ENCODE data around the gene ABTB2.
A peak's percentile ranks its signal among the peaks of the same experiment; 100 is the strongest.

Gene ABTB2

GRCh38 chr11:34345991-34346480 lies 11.8 kb downstream of the ABTB2 start:
- DNase-seq = peak; percentile 44
- in situ Hi-C loops (cut with HindIII; ENCODE audit: low pct_ligation_motif_present, low pct_unique_long_range_greater_than_20kb, low sequenced_read_pairs) = no loop called here

- DNase-seq = no peak
- in situ Hi-C loops (cut with HindIII; ENCODE audit: low pct_ligation_motif_present, low pct_unique_long_range_greater_than_20kb, low sequenced_read_pairs) = no loop called here
Measured at GRCh38 chr11:34345540-34345876, 12.3 kb downstream of the ABTB2 start.

- peak; percentile 97 for DNase-seq
- in situ Hi-C loops (cut with HindIII; ENCODE audit: low pct_ligation_motif_present, low pct_unique_long_range_greater_than_20kb, low sequenced_read_pairs) = no loop called here
Measured at GRCh38 chr11:34344768-34345539, 12.9 kb downstream of the ABTB2 start.

- in situ Hi-C loops (cut with HindIII; ENCODE audit: low pct_ligation_motif_present, low pct_unique_long_range_greater_than_20kb, low sequenced_read_pairs) = no loop called here
- peak; percentile 24 for DNase-seq
Measured at GRCh38 chr11:34344410-34344767, 13.4 kb downstream of the ABTB2 start.

- in situ Hi-C loops (cut with HindIII; ENCODE audit: low pct_ligation_motif_present, low pct_unique_long_range_greater_than_20kb, low sequenced_read_pairs) = no loop called here
- no peak for DNase-seq
Measured at GRCh38 chr11:34343686-34344085, 14.1 kb downstream of the ABTB2 start.

- in situ Hi-C loops (cut with HindIII; ENCODE audit: low pct_ligation_motif_present, low pct_unique_long_range_greater_than_20kb, low sequenced_read_pairs) = no loop called here
- DNase-seq = peak; percentile 96
Measured at GRCh38 chr11:34343153-34343552, 14.7 kb downstream of the ABTB2 start.

- DNase-seq = no peak
- in situ Hi-C loops (cut with HindIII; ENCODE audit: low pct_ligation_motif_present, low pct_unique_long_range_greater_than_20kb, low sequenced_read_pairs) = no loop called here
Measured at GRCh38 chr11:34341931-34342533, 15.8 kb downstream of the ABTB2 start.

- in situ Hi-C loops (cut with HindIII; ENCODE audit: low pct_ligation_motif_present, low pct_unique_long_range_greater_than_20kb, low sequenced_read_pairs) = no loop called here
- no peak for DNase-seq
Measured at GRCh38 chr11:34341096-34341495, 16.7 kb downstream of the ABTB2 start.

- DNase-seq = no peak
- in situ Hi-C loops (cut with HindIII; ENCODE audit: low pct_ligation_motif_present, low pct_unique_long_range_greater_than_20kb, low sequenced_read_pairs) = no loop called here
Measured at GRCh38 chr11:34340653-34341052, 17.2 kb downstream of the ABTB2 start.

GRCh38 chr11:34339149-34340064 lies 18.4 kb downstream of the ABTB2 start:
- peak; percentile 74 for DNase-seq
- in situ Hi-C loops (cut with HindIII; ENCODE audit: low pct_ligation_motif_present, low pct_unique_long_range_greater_than_20kb, low sequenced_read_pairs) = no loop called here

- in situ Hi-C loops (cut with HindIII; ENCODE audit: low pct_ligation_motif_present, low pct_unique_long_range_greater_than_20kb, low sequenced_read_pairs) = no loop called here
- DNase-seq = no peak
Measured at GRCh38 chr11:34337016-34337415, 20.8 kb downstream of the ABTB2 start.

- no peak for DNase-seq
- in situ Hi-C loops (cut with HindIII; ENCODE audit: low pct_ligation_motif_present, low pct_unique_long_range_greater_than_20kb, low sequenced_read_pairs) = no loop called here
Measured at GRCh38 chr11:34335801-34336200, 22.0 kb downstream of the ABTB2 start.

- no peak for DNase-seq
- in situ Hi-C loops (cut with HindIII; ENCODE audit: low pct_ligation_motif_present, low pct_unique_long_range_greater_than_20kb, low sequenced_read_pairs) = no loop called here
Measured at GRCh38 chr11:34335331-34335730, 22.5 kb downstream of the ABTB2 start.

- in situ Hi-C loops (cut with HindIII; ENCODE audit: low pct_ligation_motif_present, low pct_unique_long_range_greater_than_20kb, low sequenced_read_pairs) = no loop called here
- no peak for DNase-seq
Measured at GRCh38 chr11:34333787-34334186, 24.0 kb downstream of the ABTB2 start.

GRCh38 chr11:34332524-34332923 lies 25.3 kb downstream of the ABTB2 start:
- no peak for DNase-seq
- in situ Hi-C loops (cut with HindIII; ENCODE audit: low pct_ligation_motif_present, low pct_unique_long_range_greater_than_20kb, low sequenced_read_pairs) = no loop called here

GRCh38 chr11:34331736-34332135 lies 26.1 kb downstream of the ABTB2 start:
- in situ Hi-C loops (cut with HindIII; ENCODE audit: low pct_ligation_motif_present, low pct_unique_long_range_greater_than_20kb, low sequenced_read_pairs) = no loop called here
- DNase-seq = no peak

GRCh38 chr11:34331329-34331728 lies 26.5 kb downstream of the ABTB2 start:
- in situ Hi-C loops (cut with HindIII; ENCODE audit: low pct_ligation_motif_present, low pct_unique_long_range_greater_than_20kb, low sequenced_read_pairs) = no loop called here
- DNase-seq = no peak

- DNase-seq = no peak
- in situ Hi-C loops (cut with HindIII; ENCODE audit: low pct_ligation_motif_present, low pct_unique_long_range_greater_than_20kb, low sequenced_read_pairs) = no loop called here
Measured at GRCh38 chr11:34330653-34331052, 27.2 kb downstream of the ABTB2 start.

- in situ Hi-C loops (cut with HindIII; ENCODE audit: low pct_ligation_motif_present, low pct_unique_long_range_greater_than_20kb, low sequenced_read_pairs) = no loop called here
- DNase-seq = no peak
Measured at GRCh38 chr11:34329876-34330275, 27.9 kb downstream of the ABTB2 start.

GRCh38 chr11:34328632-34328910 lies 29.2 kb downstream of the ABTB2 start:
- in situ Hi-C loops (cut with HindIII; ENCODE audit: low pct_ligation_motif_present, low pct_unique_long_range_greater_than_20kb, low sequenced_read_pairs) = no loop called here
- no peak for DNase-seq
